H9 (cell line): Measurements from ENCODE around the gene OLIG2. TPM values are rescaled to one million over a fixed set of nuclear protein-coding genes. Genes with fewer than 3 reads are reported as not detected.
A peak's percentile ranks its signal among the peaks of the same experiment; 100 is the strongest.

ENCODE experiments used
- DNase-seq: peaks from one replicate; pipeline ENCODE4 v3.0.0-alpha.2; 2017
- H2AFZ ChIP-seq: one replicate; pipeline ENCODE4 v1.6.1; 2013; ENCODE audit warnings: mild to moderate bottlenecking, low read length, control low read depth, moderate library complexity
- H2AK5ac ChIP-seq: 2 replicates; pipeline ENCODE4 v1.6.1; 2013; ENCODE audit warnings: low read length, control low read depth, mixed read lengths; ENCODE audit not compliant: insufficient read length
- H2BK120ac ChIP-seq: one replicate; pipeline ENCODE4 v1.6.1; 2013; ENCODE audit warnings: low read depth, mild to moderate bottlenecking, low read length, control low read depth, inconsistent platforms; ENCODE audit not compliant: poor library complexity, severe bottlenecking
- H2BK12ac ChIP-seq: 2 replicates; pipeline ENCODE4 v1.6.1; 2013; ENCODE audit warnings: low read length, control low read depth, mixed read lengths, low read depth; ENCODE audit not compliant: insufficient read length
- H2BK15ac ChIP-seq: 2 replicates; pipeline ENCODE4 v1.6.1; 2013; ENCODE audit warnings: low read depth, low read length, control low read depth
- H2BK20ac ChIP-seq: one replicate; pipeline ENCODE4 v1.6.1; 2013; ENCODE audit warnings: low read depth, mild to moderate bottlenecking, low read length, control low read depth, inconsistent platforms; ENCODE audit not compliant: poor library complexity, severe bottlenecking
- H2BK5ac ChIP-seq: 2 replicates; pipeline ENCODE4 v1.6.1; 2013; ENCODE audit warnings: low read length, control low read depth, mixed read lengths; ENCODE audit not compliant: insufficient read length
- H3K14ac ChIP-seq: 2 replicates; pipeline ENCODE4 v1.6.1; 2013; ENCODE audit warnings: low read length, control low read depth; ENCODE audit not compliant: insufficient read depth
- H3K18ac ChIP-seq: 2 replicates; pipeline ENCODE4 v1.6.1; 2013; ENCODE audit warnings: low read depth, mild to moderate bottlenecking, mixed read lengths, low read length, control low read depth; ENCODE audit not compliant: insufficient read length
- H3K23ac ChIP-seq: 2 replicates; pipeline ENCODE4 v1.6.1; 2013; ENCODE audit warnings: low read length, control low read depth, mixed read lengths, low read depth; ENCODE audit not compliant: insufficient read length
- H3K23me2 ChIP-seq: 2 replicates; pipeline ENCODE4 v1.6.1; 2013; ENCODE audit warnings: low read depth, mild to moderate bottlenecking, mixed read lengths, low read length, control low read depth; ENCODE audit not compliant: insufficient read length, poor library complexity, severe bottlenecking
- H3K27ac ChIP-seq: 2 replicates; pipeline ENCODE4 v1.5.1; 2013; ENCODE audit warnings: low read length, control low read depth, mixed read lengths, low read depth; ENCODE audit not compliant: insufficient read length
- H3K27me3 ChIP-seq: 2 replicates; pipeline ENCODE4 v1.6.1; 2013; ENCODE audit warnings: low read length, control low read depth, inconsistent platforms; ENCODE audit not compliant: insufficient read depth
- H3K4ac ChIP-seq: 2 replicates; pipeline ENCODE4 v1.6.1; 2013; ENCODE audit warnings: low read depth, mild to moderate bottlenecking, control low read depth, inconsistent platforms, low read length, moderate library complexity
- H3K4me1 ChIP-seq: 2 replicates; pipeline ENCODE4 v1.6.1; 2013; ENCODE audit warnings: low read length, control low read depth, inconsistent platforms; ENCODE audit not compliant: insufficient read depth
- H3K4me2 ChIP-seq: 2 replicates; pipeline ENCODE4 v1.6.1; 2013; ENCODE audit warnings: low read length, control low read depth, mixed read lengths; ENCODE audit not compliant: insufficient read length, insufficient read depth
- H3K56ac ChIP-seq: 2 replicates; pipeline ENCODE4 v1.6.1; 2013; ENCODE audit warnings: low read depth, mild to moderate bottlenecking, mixed read lengths, low read length, control low read depth; ENCODE audit not compliant: insufficient read length
- H3K79me1 ChIP-seq: 2 replicates; pipeline ENCODE4 v1.6.1; 2013; ENCODE audit warnings: low read depth, mild to moderate bottlenecking, moderate library complexity, low read length, control low read depth, inconsistent platforms; ENCODE audit not compliant: insufficient read depth, poor library complexity, severe bottlenecking
- H3K79me2 ChIP-seq: 2 replicates; pipeline ENCODE4 v1.6.1; 2013; ENCODE audit warnings: low read length, control low read depth, inconsistent platforms; ENCODE audit not compliant: insufficient read depth
- H3K9ac ChIP-seq: 2 replicates; pipeline ENCODE4 v1.6.1; 2013; ENCODE audit warnings: low read length, control low read depth, mixed read lengths; ENCODE audit not compliant: insufficient read length; ENCODE audit errors: extremely low read depth
- H3K9me3 ChIP-seq: one replicate; pipeline ENCODE4 v1.6.1; 2013; ENCODE audit warnings: low read depth, low read length, inconsistent platforms; ENCODE audit not compliant: control insufficient read depth
- H3T11ph ChIP-seq: one replicate; pipeline ENCODE4 v1.6.1; 2013; ENCODE audit warnings: mild to moderate bottlenecking, low read length, control low read depth, inconsistent platforms
- H4K20me1 ChIP-seq: one replicate; pipeline ENCODE4 v1.6.1; 2013; ENCODE audit not compliant: control insufficient read depth, insufficient read length, insufficient read depth
- H4K5ac ChIP-seq: 2 replicates; pipeline ENCODE4 v1.6.1; 2013; ENCODE audit warnings: low read depth, mild to moderate bottlenecking, mixed read lengths, low read length, control low read depth; ENCODE audit not compliant: insufficient read length
- H4K8ac ChIP-seq: replicated peaks from 2 replicates; pipeline ENCODE4 v1.6.1; 2013; ENCODE audit warnings: low read length, control low read depth, mixed read lengths, low read depth; ENCODE audit not compliant: insufficient read length
- H4K91ac ChIP-seq: 2 replicates; pipeline ENCODE4 v1.6.1; 2013; ENCODE audit warnings: low read depth, mild to moderate bottlenecking, moderate library complexity, mixed read lengths, low read length, control low read depth; ENCODE audit not compliant: insufficient read length
- H3K27ac Mint-ChIP-seq, 3 experiments: 2 replicates in 2 of 3; 3 replicates in 1 of 3; pipeline ENCODE4 v1.8.0; 2020 to 2021; ENCODE audit warnings: mixed read lengths in 3 of 3, mild to moderate bottlenecking in 1 of 3, moderate library complexity in 1 of 3
- H3K27me3 Mint-ChIP-seq: 2 replicates; pipeline ENCODE4 v1.8.0; 2021; ENCODE audit warnings: low read depth, mild to moderate bottlenecking, moderate library complexity, mixed read lengths
- H3K36me3 Mint-ChIP-seq, 3 experiments: 2 replicates in 2 of 3; 3 replicates in 1 of 3; pipeline ENCODE4 v1.8.0; 2020 to 2021; ENCODE audit warnings: low read depth in 3 of 3, mixed read lengths in 3 of 3; ENCODE audit not compliant: insufficient read depth in 1 of 3
- H3K4me1 Mint-ChIP-seq, 2 experiments: 2 replicates each; pipeline ENCODE4 v1.8.0; 2020; ENCODE audit warnings: mixed read lengths in 2 of 2
- H3K4me3 Mint-ChIP-seq, 2 experiments: 2 replicates in 1 of 2; 3 replicates in 1 of 2; pipeline ENCODE4 v1.8.0; 2020 to 2021; ENCODE audit warnings: mild to moderate bottlenecking in 2 of 2, mixed read lengths in 2 of 2, moderate library complexity in 1 of 2
- H3K9me3 Mint-ChIP-seq, 2 experiments: 2 replicates in 1 of 2; 3 replicates in 1 of 2; pipeline ENCODE4 v1.8.0; 2020; ENCODE audit warnings: mild to moderate bottlenecking in 2 of 2, mixed read lengths in 2 of 2, moderate library complexity in 1 of 2
- CTCF ChIP-seq: fragments of 200-600 bp; sonication (generic); conservative IDR thresholded peaks from 3 replicates; pipeline ENCODE4 v1.8.0; 2021; ENCODE audit warnings: antibody characterized with exemption, mild to moderate bottlenecking
- whole genome bisulfite sequencing: extraction: QIAGEN DNeasy Blood & Tissue Kit; methylation state at CpG from one replicate; pipeline ENCODE4 v1.1.7; 2013; ENCODE audit warnings: missing lambda C conversion rate, low lambda C conversion rate, mixed read lengths; ENCODE audit not compliant: insufficient read length; ENCODE audit errors: extremely low coverage; 5-methylcytosine and 5-hydroxymethylcytosine counted together
- total RNA-seq: library from RNA; stranded (reverse); gene quantifications from 2 replicates; pipeline ENCODE4 v1.2.1, GENCODE V29; 2021

The OLIG2 gene
- total RNA-seq, 1 experiment from 2014 or later = 1.4 TPM

GRCh38 chr21:33021150-33021549 is 4.6 kb upstream of the OLIG2 start:
- Histone ChIP-seq H3K79me1 (no peaks in the 10 kb centered on the region), H3K18ac (no peak overlapping the region), H3K4ac (no peak overlapping the region), H4K8ac (no peak overlapping the region), H3K4me1 (no peaks in the 10 kb centered on the region), H3K14ac (no peak overlapping the region; the same call in 1 of the 2 replicates), H4K5ac (no peak overlapping the region), H2BK15ac (no peak overlapping the region), H2AK5ac (no peak overlapping the region), H2BK5ac (no peak overlapping the region), H3K79me2 (no peaks in the 10 kb centered on the region), H4K91ac (no peak overlapping the region), H3K27ac (no peak overlapping the region), H2AFZ (no peak overlapping the region), H3K4me2 (no peak overlapping the region), H2BK12ac (no peak overlapping the region), H3K56ac (no peak overlapping the region), H4K20me1 (no peaks in the 10 kb centered on the region), H2BK20ac (no peak overlapping the region), H3K9ac (no peak overlapping the region), H3K27me3 (peaks cover 74% of the 10 kb centered on the region), H3K9me3 (no peaks in the 10 kb centered on the region), H3K23me2 (peaks cover 20% of the 10 kb centered on the region), H3T11ph (no peak overlapping the region), H2BK120ac (no peak overlapping the region), H3K23ac (no peak overlapping the region)
- no peak for DNase-seq
- Mint-ChIP-seq H3K36me3 (no peaks in the 10 kb centered on the region; a peak in 2 of 7 replicates), H3K9me3 (peaks cover 2 to 5% of the 10 kb centered on the region in 2 experiments; a peak in 3 of 5 replicates), H3K27ac (no peak overlapping the region), H3K27me3 (peaks cover 100% of the 10 kb centered on the region), H3K4me1 (peaks cover 26 to 48% of the 10 kb centered on the region in 2 experiments), H3K4me3 (peak overlapping the region in 1 of 2 experiments; percentile 21; a peak in 1 of 5 replicates)
- no CpG with 5 or more reads among the region's 11 CpGs for WGBS
- no peak for TF ChIP-seq CTCF
